Measurements from ENCODE around the gene NDUFA8.
A peak's percentile ranks its signal among the peaks of the same experiment; 100 is the strongest.

The NDUFA8 gene

GRCh38 chr9:122135529-122135859, 24.1 kb downstream of the NDUFA8 start:
- no peak for DNase-seq (ENCODE audit: low spot score)

GRCh38 chr9:122134822-122135528, 24.6 kb downstream of the NDUFA8 start:
- DNase-seq (ENCODE audit: low spot score): peak; percentile 46

- no peak for DNase-seq (ENCODE audit: low spot score)
Observed at GRCh38 chr9:122133984-122134535, 25.5 kb downstream of the NDUFA8 start.

- no peak for DNase-seq (ENCODE audit: low spot score)
Observed at GRCh38 chr9:122133263-122133983, 26.2 kb downstream of the NDUFA8 start.

- DNase-seq (ENCODE audit: low spot score): no peak
Observed at GRCh38 chr9:122132539-122132938, 27.0 kb downstream of the NDUFA8 start.

GRCh38 chr9:122131401-122132001, 28.1 kb downstream of the NDUFA8 start:
- no peak for DNase-seq (ENCODE audit: low spot score)

- DNase-seq (ENCODE audit: low spot score): no peak
Observed at GRCh38 chr9:122130837-122131236, 28.7 kb downstream of the NDUFA8 start.

- DNase-seq (ENCODE audit: low spot score): no peak
Observed at GRCh38 chr9:122129969-122130368, 29.6 kb downstream of the NDUFA8 start.

- DNase-seq (ENCODE audit: low spot score): no peak
Observed at GRCh38 chr9:122128969-122129343, 30.6 kb downstream of the NDUFA8 start.

GRCh38 chr9:122128007-122128968, 31.3 kb downstream of the NDUFA8 start:
- no peak for DNase-seq (ENCODE audit: low spot score)

GRCh38 chr9:122127396-122127798, 32.2 kb downstream of the NDUFA8 start:
- no peak for DNase-seq (ENCODE audit: low spot score)

- DNase-seq (ENCODE audit: low spot score): peak; percentile 68
Observed at GRCh38 chr9:122126331-122127261, 33.0 kb downstream of the NDUFA8 start.

- no peak for DNase-seq (ENCODE audit: low spot score)
Observed at GRCh38 chr9:122125509-122126330, 33.9 kb downstream of the NDUFA8 start.

GRCh38 chr9:122125158-122125508, 34.4 kb downstream of the NDUFA8 start:
- DNase-seq (ENCODE audit: low spot score): peak; percentile 91

GRCh38 chr9:122124528-122124927, 35.1 kb downstream of the NDUFA8 start:
- DNase-seq (ENCODE audit: low spot score): no peak

- DNase-seq (ENCODE audit: low spot score): no peak
Observed at GRCh38 chr9:122124048-122124447, 35.5 kb downstream of the NDUFA8 start.

GRCh38 chr9:122122903-122123632, 36.5 kb downstream of the NDUFA8 start:
- DNase-seq (ENCODE audit: low spot score): peak; percentile 85

- DNase-seq (ENCODE audit: low spot score): no peak
Observed at GRCh38 chr9:122122468-122122867, 37.1 kb downstream of the NDUFA8 start.

- DNase-seq (ENCODE audit: low spot score): no peak
Observed at GRCh38 chr9:122121931-122122330, 37.6 kb downstream of the NDUFA8 start.

Data from AG08395 (cell line).